ENCODE results near the gene GGA2.
A peak's percentile ranks its signal among the peaks of the same experiment; 100 is the strongest.
"Not testable (repeated sequence)": the region's sequence is repeated elsewhere in the genome, so short reads cannot be mapped to it uniquely, and the experiment has no call there.

Gene GGA2

GRCh38 chr16:23514381-23515152, 4.3 kb upstream of the GGA2 start:
- H3K36me3 ChIP-seq: peaks cover 7% of the 10 kb centered on the region
- peaks cover 60% of the 10 kb centered on the region for H3K4me1 ChIP-seq
- no peaks in the 10 kb centered on the region for H3K9me3 ChIP-seq
- H3K27me3 ChIP-seq: no peaks in the 10 kb centered on the region
- no peak overlapping the region for H3K4me3 ChIP-seq
- H3K9ac ChIP-seq: no peak overlapping the region
- no peak overlapping the region for H3K27ac ChIP-seq
- 0 out of 2 replicates have a peak overlapping the region, but pooled peaks have one; percentile 7 for H3K4me2 ChIP-seq
- peaks cover 2% of the 10 kb centered on the region for H4K20me1 ChIP-seq
- no peak for TF ChIP-seq Cebpa-rat (IDR thresholded peaks at IDR 0.05)

GRCh38 chr16:23512168-23512695, 1.9 kb upstream of the GGA2 start:
- Histone ChIP-seq H3K4me3 (no peak overlapping the region), H3K27ac (no peak overlapping the region), H4K20me1 (peaks cover 25% of the 10 kb centered on the region), H3K4me1 (peaks cover 58% of the 10 kb centered on the region), H3K9ac (no peak overlapping the region), H3K36me3 (peaks cover 6% of the 10 kb centered on the region), H3K9me3 (no peaks in the 10 kb centered on the region), H3K4me2 (no peak overlapping the region), H3K27me3 (no peaks in the 10 kb centered on the region)
- TF ChIP-seq Cebpa-rat (IDR thresholded peaks at IDR 0.05): no peak

GRCh38 chr16:23511731-23512130, 1.4 kb upstream of the GGA2 start:
- Histone ChIP-seq H3K27ac (no peak overlapping the region), H3K4me3 (no peak overlapping the region), H3K9me3 (no peaks in the 10 kb centered on the region), H3K4me2 (no peak overlapping the region), H3K4me1 (peaks cover 59% of the 10 kb centered on the region), H3K27me3 (no peaks in the 10 kb centered on the region), H4K20me1 (peaks cover 30% of the 10 kb centered on the region), H3K9ac (no peak overlapping the region), H3K36me3 (peaks cover 11% of the 10 kb centered on the region)
- TF ChIP-seq Cebpa-rat (IDR thresholded peaks at IDR 0.05): no peak

GRCh38 chr16:23510915-23511270, 599 bp upstream of the GGA2 start:
- Histone ChIP-seq H3K4me2 (peak overlapping the region; percentile 68), H3K9ac (peak overlapping the region; percentile 92), H3K4me1 (peaks cover 59% of the 10 kb centered on the region), H3K36me3 (peaks cover 17% of the 10 kb centered on the region), H3K27ac (peak overlapping the region; percentile 94; the same call in 1 of the 2 replicates), H4K20me1 (peaks cover 38% of the 10 kb centered on the region), H3K4me3 (peak overlapping the region; percentile 91)
- not testable (repeated sequence) for H3K27me3 ChIP-seq, H3K9me3 ChIP-seq

GRCh38 chr16:23509782-23510163, 521 bp downstream of the GGA2 start:
- Histone ChIP-seq H3K9ac (peak overlapping the region; percentile 92), H3K36me3 (peaks cover 22% of the 10 kb centered on the region), H3K4me3 (peak overlapping the region; percentile 91), H3K9me3 (no peaks in the 10 kb centered on the region), H3K27ac (peak overlapping the region; percentile 94), H3K4me2 (peak overlapping the region; percentile 95), H4K20me1 (peaks cover 50% of the 10 kb centered on the region), H3K4me1 (peaks cover 60% of the 10 kb centered on the region), H3K27me3 (no peaks in the 10 kb centered on the region)
- no peak for TF ChIP-seq Cebpa-rat (IDR thresholded peaks at IDR 0.05)

GRCh38 chr16:23509441-23509754, 896 bp downstream of the GGA2 start:
- no peak for TF ChIP-seq Cebpa-rat (IDR thresholded peaks at IDR 0.05)
- H3K27me3 ChIP-seq: no peaks in the 10 kb centered on the region
- peak overlapping the region; percentile 95 for H3K4me2 ChIP-seq
- H3K9ac ChIP-seq: peak overlapping the region; percentile 92
- no peaks in the 10 kb centered on the region for H3K9me3 ChIP-seq
- H3K4me1 ChIP-seq: peaks cover 60% of the 10 kb centered on the region
- H4K20me1 ChIP-seq: peaks cover 53% of the 10 kb centered on the region
- H3K36me3 ChIP-seq: peaks cover 25% of the 10 kb centered on the region
- peak overlapping the region; percentile 94 for H3K27ac ChIP-seq
- peak overlapping the region; percentile 91 for H3K4me3 ChIP-seq

GRCh38 chr16:23508589-23509440, 1.5 kb downstream of the GGA2 start:
- Histone ChIP-seq H3K4me2 (peak overlapping the region; percentile 95), H3K9ac (peak overlapping the region; percentile 92), H4K20me1 (peaks cover 59% of the 10 kb centered on the region), H3K4me3 (peak overlapping the region; percentile 91), H3K27ac (peak overlapping the region; percentile 94), H3K27me3 (no peaks in the 10 kb centered on the region), H3K4me1 (peaks cover 65% of the 10 kb centered on the region), H3K9me3 (no peaks in the 10 kb centered on the region), H3K36me3 (peaks cover 31% of the 10 kb centered on the region)
- TF ChIP-seq Cebpa-rat (IDR thresholded peaks at IDR 0.05): no peak

- Histone ChIP-seq H3K27ac (no peak overlapping the region), H4K20me1 (peaks cover 81% of the 10 kb centered on the region), H3K9ac (no peak overlapping the region), H3K36me3 (peaks cover 47% of the 10 kb centered on the region), H3K9me3 (no peaks in the 10 kb centered on the region), H3K4me1 (peaks cover 86% of the 10 kb centered on the region), H3K27me3 (no peaks in the 10 kb centered on the region), H3K4me2 (peak overlapping the region; percentile 95), H3K4me3 (no peak overlapping the region)
- no peak for TF ChIP-seq Cebpa-rat (IDR thresholded peaks at IDR 0.05)
Measured at GRCh38 chr16:23506606-23506994, 3.7 kb downstream of the GGA2 start.

GRCh38 chr16:23505671-23506605, 4.4 kb downstream of the GGA2 start:
- no peaks in the 10 kb centered on the region for H3K27me3 ChIP-seq
- H3K4me2 ChIP-seq: peak overlapping the region; percentile 95
- no peak overlapping the region for H3K27ac ChIP-seq
- peaks cover 86% of the 10 kb centered on the region for H3K4me1 ChIP-seq
- no peaks in the 10 kb centered on the region for H3K9me3 ChIP-seq
- H4K20me1 ChIP-seq: peaks cover 88% of the 10 kb centered on the region
- TF ChIP-seq Cebpa-rat (IDR thresholded peaks at IDR 0.05): no peak
- no peak overlapping the region for H3K9ac ChIP-seq
- no peak overlapping the region for H3K4me3 ChIP-seq
- peaks cover 53% of the 10 kb centered on the region for H3K36me3 ChIP-seq
